ENCODE results near the gene EYS.

The EYS gene

DNA sequence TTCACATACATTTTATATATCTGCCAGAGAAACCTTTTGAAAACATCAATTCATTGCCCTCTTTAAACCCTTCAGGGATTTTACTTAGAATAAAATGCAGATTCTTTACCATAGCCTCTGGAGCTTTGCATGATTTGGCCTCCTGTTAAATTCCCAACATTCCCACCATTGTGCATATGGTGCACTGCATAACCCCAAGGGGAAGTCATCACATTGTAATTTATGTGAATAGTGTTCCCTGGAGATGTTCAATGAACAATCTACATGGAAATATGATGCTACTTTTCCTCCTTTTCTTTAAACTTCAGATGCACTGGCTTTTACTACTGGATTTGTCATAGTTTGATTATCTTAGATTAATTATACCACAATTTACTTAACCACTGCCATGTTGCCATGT, 1976.7 kb downstream of the EYS start:
- ATAC-seq: no peak
- TF ChIP-seq CREB5 (CRISPR knock-in tag; IDR thresholded peaks at IDR 0.05; ENCODE audit: low read depth) (no peak), ZNF565 (CRISPR knock-in tag; conservative IDR thresholded peaks at IDR 0.05; ENCODE audit: low read depth) (no peak), PPARA (CRISPR knock-in tag; IDR thresholded peaks at IDR 0.05; ENCODE audit: borderline replicate concordance) (no peak), POU6F1 (CRISPR knock-in tag; IDR thresholded peaks at IDR 0.05; ENCODE audit: borderline replicate concordance, low read depth) (no peak), CSRNP3 (CRISPR knock-in tag; IDR thresholded peaks at IDR 0.05) (no peak), GLIS3 (CRISPR knock-in tag; IDR thresholded peaks at IDR 0.05) (no peak), OSR1 (CRISPR knock-in tag; IDR thresholded peaks at IDR 0.05) (no peak), TCF4 (CRISPR knock-in tag; IDR thresholded peaks at IDR 0.05; ENCODE audit: borderline replicate concordance) (no peak), TOX (CRISPR knock-in tag; IDR thresholded peaks at IDR 0.05; ENCODE audit: borderline replicate concordance) (no peak), ZC3H10 (CRISPR knock-in tag; IDR thresholded peaks at IDR 0.05) (no peak), ZFP30 (CRISPR knock-in tag; IDR thresholded peaks at IDR 0.05) (no peak), ZFP3 (CRISPR knock-in tag; IDR thresholded peaks at IDR 0.05) (no peak), SNAI2 (CRISPR knock-in tag; IDR thresholded peaks at IDR 0.05) (no peak), ARNTL (CRISPR knock-in tag; IDR thresholded peaks at IDR 0.05; ENCODE audit: borderline replicate concordance, low read depth) (no peak), RARB (CRISPR knock-in tag; IDR thresholded peaks at IDR 0.05) (no peak), CSDC2 (CRISPR knock-in tag; IDR thresholded peaks at IDR 0.05) (no peak)
- TF ChIP-seq, protein P1, sequence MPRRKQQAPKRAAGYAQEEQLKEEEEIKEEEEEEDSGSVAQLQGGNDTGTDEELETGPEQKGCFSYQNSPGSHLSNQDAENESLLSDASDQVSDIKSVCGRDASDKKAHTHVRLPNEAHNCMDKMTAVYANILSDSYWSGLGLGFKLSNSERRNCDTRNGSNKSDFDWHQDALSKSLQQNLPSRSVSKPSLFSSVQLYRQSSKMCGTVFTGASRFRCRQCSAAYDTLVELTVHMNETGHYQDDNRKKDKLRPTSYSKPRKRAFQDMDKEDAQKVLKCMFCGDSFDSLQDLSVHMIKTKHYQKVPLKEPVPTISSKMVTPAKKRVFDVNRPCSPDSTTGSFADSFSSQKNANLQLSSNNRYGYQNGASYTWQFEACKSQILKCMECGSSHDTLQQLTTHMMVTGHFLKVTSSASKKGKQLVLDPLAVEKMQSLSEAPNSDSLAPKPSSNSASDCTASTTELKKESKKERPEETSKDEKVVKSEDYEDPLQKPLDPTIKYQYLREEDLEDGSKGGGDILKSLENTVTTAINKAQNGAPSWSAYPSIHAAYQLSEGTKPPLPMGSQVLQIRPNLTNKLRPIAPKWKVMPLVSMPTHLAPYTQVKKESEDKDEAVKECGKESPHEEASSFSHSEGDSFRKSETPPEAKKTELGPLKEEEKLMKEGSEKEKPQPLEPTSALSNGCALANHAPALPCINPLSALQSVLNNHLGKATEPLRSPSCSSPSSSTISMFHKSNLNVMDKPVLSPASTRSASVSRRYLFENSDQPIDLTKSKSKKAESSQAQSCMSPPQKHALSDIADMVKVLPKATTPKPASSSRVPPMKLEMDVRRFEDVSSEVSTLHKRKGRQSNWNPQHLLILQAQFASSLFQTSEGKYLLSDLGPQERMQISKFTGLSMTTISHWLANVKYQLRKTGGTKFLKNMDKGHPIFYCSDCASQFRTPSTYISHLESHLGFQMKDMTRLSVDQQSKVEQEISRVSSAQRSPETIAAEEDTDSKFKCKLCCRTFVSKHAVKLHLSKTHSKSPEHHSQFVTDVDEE (CRISPR knock-in tag; IDR thresholded peaks at IDR 0.05): no peak

DNA sequence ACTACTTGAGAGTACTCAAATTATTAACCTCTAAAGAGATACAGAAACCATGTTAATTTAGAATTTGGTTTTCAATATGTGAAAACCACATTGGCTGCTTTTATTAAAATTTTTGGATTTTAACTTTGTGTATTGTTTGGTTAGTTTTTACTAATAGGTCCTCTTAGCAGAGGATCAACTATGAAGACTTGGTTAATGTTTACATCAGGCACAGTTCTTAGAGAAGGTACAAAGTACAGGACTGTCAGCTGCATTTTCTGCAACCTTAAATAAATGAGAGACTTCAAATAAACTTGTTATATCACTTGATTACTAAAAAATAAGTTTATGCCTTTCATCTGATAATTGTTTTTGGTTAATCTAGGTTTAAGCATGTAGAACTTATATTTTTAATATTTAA, 1982.3 kb downstream of the EYS start:
- no peak for ATAC-seq
- TF ChIP-seq ZC3H10 (CRISPR knock-in tag; IDR thresholded peaks at IDR 0.05) (no peak), ZNF565 (CRISPR knock-in tag; conservative IDR thresholded peaks at IDR 0.05; ENCODE audit: low read depth) (no peak), CREB5 (CRISPR knock-in tag; IDR thresholded peaks at IDR 0.05; ENCODE audit: low read depth) (no peak), GLIS3 (CRISPR knock-in tag; IDR thresholded peaks at IDR 0.05) (no peak), ESRRG (CRISPR knock-in tag; IDR thresholded peaks at IDR 0.05) (no peak), OSR1 (CRISPR knock-in tag; IDR thresholded peaks at IDR 0.05) (no peak), BACH2 (CRISPR knock-in tag; IDR thresholded peaks at IDR 0.05; ENCODE audit: borderline replicate concordance) (no peak), POU6F1 (CRISPR knock-in tag; IDR thresholded peaks at IDR 0.05; ENCODE audit: borderline replicate concordance, low read depth) (no peak), PPARA (CRISPR knock-in tag; IDR thresholded peaks at IDR 0.05; ENCODE audit: borderline replicate concordance) (no peak), ZFP3 (CRISPR knock-in tag; IDR thresholded peaks at IDR 0.05) (no peak), ZNF70 (CRISPR knock-in tag; IDR thresholded peaks at IDR 0.05) (no peak), ZFP30 (CRISPR knock-in tag; IDR thresholded peaks at IDR 0.05) (no peak), TOX (CRISPR knock-in tag; IDR thresholded peaks at IDR 0.05; ENCODE audit: borderline replicate concordance) (no peak), CSRNP3 (CRISPR knock-in tag; IDR thresholded peaks at IDR 0.05) (no peak), PATZ1 (CRISPR knock-in tag; IDR thresholded peaks at IDR 0.05; ENCODE audit: borderline replicate concordance) (no peak), CSDC2 (CRISPR knock-in tag; IDR thresholded peaks at IDR 0.05) (no peak), TCF4 (CRISPR knock-in tag; IDR thresholded peaks at IDR 0.05; ENCODE audit: borderline replicate concordance) (no peak)
- TF ChIP-seq, protein P1 (CRISPR knock-in tag; IDR thresholded peaks at IDR 0.05): no peak

Measured in SK-N-SH treated with all-trans-retinoic acid at 6 μM for 48 hours (cell line).